RWPE2 (cell line): Measurements from ENCODE around the gene COL21A1.

Source experiments
- ATAC-seq: fragments of 200-7000 bp; cut with Tn5 transposase; 3 replicates; pipeline ENCODE4 v1.9.1; 2021; ENCODE audit warnings: low read depth
- DNase-seq: peaks from one replicate; pipeline ENCODE4 v3.0.0-alpha.2; 2020; ENCODE audit warnings: low spot score
- H3K27ac ChIP-seq: fragments of 450-650 bp; 2 replicates; pipeline ENCODE4 v1.5.1; 2017; ENCODE audit warnings: mild to moderate bottlenecking; ENCODE audit not compliant: poor library complexity, severe bottlenecking
- H3K27me3 ChIP-seq: fragments of 250-450 bp; sonication (Bioruptor Pico); 2 replicates; pipeline ENCODE4 v1.5.1; 2021; ENCODE audit warnings: mild to moderate bottlenecking, moderate library complexity; ENCODE audit not compliant: insufficient read depth, poor library complexity, severe bottlenecking
- H3K36me3 ChIP-seq: fragments of 250-450 bp; sonication (Bioruptor Pico); 2 replicates; pipeline ENCODE4 v1.5.1; 2020; ENCODE audit warnings: low read depth, mild to moderate bottlenecking, moderate library complexity
- H3K4me1 ChIP-seq: fragments of 250-450 bp; sonication (Bioruptor Pico); 2 replicates; pipeline ENCODE4 v1.5.1; 2021; ENCODE audit warnings: mild to moderate bottlenecking, moderate library complexity; ENCODE audit not compliant: insufficient read depth, poor library complexity, severe bottlenecking
- H3K4me3 ChIP-seq: fragments of 250-450 bp; sonication (Bioruptor Pico); 2 replicates; pipeline ENCODE4 v1.5.1; 2021; ENCODE audit warnings: mild to moderate bottlenecking, moderate library complexity; ENCODE audit not compliant: severe bottlenecking
- H3K9me3 ChIP-seq: fragments of 250-450 bp; sonication (Bioruptor Pico); 2 replicates; pipeline ENCODE4 v1.5.1; 2021; ENCODE audit warnings: mild to moderate bottlenecking, moderate library complexity; ENCODE audit not compliant: severe bottlenecking
- CTCF ChIP-seq: fragments of 450-650 bp; IDR thresholded peaks from one replicate; pipeline ENCODE4 v1.5.1; 2017; ENCODE audit warnings: mild to moderate bottlenecking, moderate library complexity; ENCODE audit not compliant: poor library complexity, severe bottlenecking

The COL21A1 gene

GRCh38 chr6:56214703-56215101, 32.7 kb downstream of the COL21A1 start:
- no peak for ATAC-seq
- TF ChIP-seq CTCF = no peak
- H3K4me1 ChIP-seq = peaks cover 2% of the 10 kb centered on the region
- no peak overlapping the region for H3K4me3 ChIP-seq
- H3K27ac ChIP-seq = no peak overlapping the region
- H3K27me3 ChIP-seq = no peaks in the 10 kb centered on the region
- DNase-seq = no peak
- H3K36me3 ChIP-seq = no peaks in the 10 kb centered on the region
- H3K9me3 ChIP-seq = no peaks in the 10 kb centered on the region

- no peaks in the 10 kb centered on the region for H3K4me1 ChIP-seq
- no peaks in the 10 kb centered on the region for H3K9me3 ChIP-seq
- H3K4me3 ChIP-seq = no peak overlapping the region
- H3K27ac ChIP-seq = no peak overlapping the region
- DNase-seq (no peak), ATAC-seq (no peak)
- H3K27me3 ChIP-seq = no peaks in the 10 kb centered on the region
- H3K36me3 ChIP-seq = no peaks in the 10 kb centered on the region
- no peak for TF ChIP-seq CTCF
Measured at GRCh38 chr6:56214041-56214702, 33.2 kb downstream of the COL21A1 start.

DNA sequence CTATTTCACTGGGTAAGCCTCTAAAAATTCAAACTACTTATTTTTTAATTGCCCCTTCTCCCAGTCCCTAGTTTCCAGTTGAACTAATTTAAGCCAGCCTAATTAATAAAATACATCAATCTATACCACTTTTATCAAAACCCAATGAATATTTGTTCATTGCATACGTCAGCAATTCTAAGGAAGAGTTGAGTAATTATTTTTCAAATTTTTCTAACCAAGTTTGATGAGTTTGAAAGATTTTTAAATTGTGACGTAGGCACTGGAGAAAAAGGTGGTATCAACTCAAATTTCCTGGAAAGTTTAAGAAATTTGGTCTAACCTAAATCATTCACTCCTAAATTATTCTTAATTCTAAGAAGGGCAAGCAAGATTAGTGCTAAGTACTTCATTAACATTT, 35.7 kb downstream of the COL21A1 start:
- DNase-seq (no peak), ATAC-seq (no peak)
- no peaks in the 10 kb centered on the region for H3K9me3 ChIP-seq
- no peaks in the 10 kb centered on the region for H3K4me1 ChIP-seq
- no peak for TF ChIP-seq CTCF
- H3K4me3 ChIP-seq = no peak overlapping the region
- no peaks in the 10 kb centered on the region for H3K36me3 ChIP-seq
- no peaks in the 10 kb centered on the region for H3K27me3 ChIP-seq
- H3K27ac ChIP-seq = no peak overlapping the region

- Histone ChIP-seq H3K36me3 (no peaks in the 10 kb centered on the region), H3K4me1 (no peaks in the 10 kb centered on the region), H3K27me3 (no peaks in the 10 kb centered on the region), H3K4me3 (no peak overlapping the region), H3K27ac (no peak overlapping the region), H3K9me3 (no peaks in the 10 kb centered on the region)
- DNase-seq = no peak
- TF ChIP-seq CTCF = no peak
- ATAC-seq = no peak
Measured at GRCh38 chr6:56204134-56204533, 43.2 kb downstream of the COL21A1 start.

DNA sequence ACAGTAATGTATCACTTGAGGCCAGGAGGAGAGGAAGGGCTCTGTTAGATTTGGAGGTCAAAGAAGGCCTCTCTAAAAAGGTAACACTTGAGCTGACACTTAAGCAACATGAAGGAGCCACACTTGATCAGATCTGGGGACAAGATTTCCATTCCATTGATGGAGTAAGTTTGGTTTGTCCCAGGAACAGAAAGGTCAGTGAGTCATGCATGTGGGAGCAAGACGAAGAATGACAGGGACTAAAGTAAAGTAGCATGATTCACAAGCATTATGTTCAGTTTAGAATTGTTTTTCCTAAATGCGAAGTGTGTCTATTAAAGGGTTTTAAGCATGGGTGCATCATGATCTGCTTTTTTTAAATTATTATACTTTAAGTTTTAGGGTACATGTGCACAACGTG, 47.4 kb downstream of the COL21A1 start:
- ATAC-seq (no peak), DNase-seq (no peak)
- no peaks in the 10 kb centered on the region for H3K9me3 ChIP-seq
- H3K4me3 ChIP-seq = no peak overlapping the region
- no peaks in the 10 kb centered on the region for H3K4me1 ChIP-seq
- H3K27me3 ChIP-seq = no peaks in the 10 kb centered on the region
- no peak for TF ChIP-seq CTCF
- H3K27ac ChIP-seq = no peak overlapping the region
- H3K36me3 ChIP-seq = no peaks in the 10 kb centered on the region
